T-helper 2 cell (primary cell): Measurements from ENCODE around the gene ZC3H7B.
A peak's percentile ranks its signal among the peaks of the same experiment; 100 is the strongest.

ENCODE experiments used
- DNase-seq, 5 experiments: peaks; one replicate each; pipeline versions ENCODE4 v3.0.0 to v3.0.0-alpha.2; 2012 to 2022

ZC3H7B gene

DNA sequence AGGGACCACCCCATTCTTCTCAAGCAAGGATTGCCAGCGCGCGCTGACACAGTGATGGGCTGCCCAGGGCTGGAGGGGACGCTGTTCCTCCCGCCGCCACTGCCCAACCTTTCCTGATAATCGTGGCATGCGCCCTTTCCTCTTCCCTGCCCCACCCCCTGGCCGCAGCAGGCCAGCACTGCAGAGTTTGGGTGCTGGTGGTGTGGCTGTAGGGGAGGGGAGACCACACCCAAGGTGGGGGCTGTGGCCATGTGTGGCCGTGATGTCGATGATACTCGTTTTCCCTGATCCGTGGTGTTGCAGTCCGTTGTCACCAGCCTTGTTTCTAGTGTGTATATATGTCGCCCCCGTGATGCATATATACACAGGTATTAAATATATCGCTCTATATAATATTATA lies 57.6 kb downstream of the ZC3H7B start:
- no peak for DNase-seq

DNA sequence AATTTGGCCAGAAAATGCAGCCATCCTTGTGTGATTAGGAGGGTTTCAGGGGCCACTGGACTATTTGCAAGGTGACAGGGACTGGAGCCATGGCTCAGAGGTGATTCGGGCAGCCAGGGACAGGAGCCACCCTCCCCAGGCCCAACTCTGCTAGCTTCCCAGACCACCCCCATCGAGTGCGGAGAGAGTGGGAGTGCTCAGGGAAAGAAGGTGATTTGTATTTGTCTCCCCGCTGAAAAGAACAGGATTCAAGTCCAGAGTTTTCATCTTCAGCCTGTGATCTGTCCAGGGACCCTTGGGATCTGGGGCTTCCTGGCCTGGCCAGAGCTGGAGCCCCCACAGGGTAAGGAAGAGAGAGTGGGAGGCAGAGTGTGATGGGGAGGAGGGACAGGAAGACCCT lies 58.1 kb downstream of the ZC3H7B start:
- DNase-seq: no peak

DNA sequence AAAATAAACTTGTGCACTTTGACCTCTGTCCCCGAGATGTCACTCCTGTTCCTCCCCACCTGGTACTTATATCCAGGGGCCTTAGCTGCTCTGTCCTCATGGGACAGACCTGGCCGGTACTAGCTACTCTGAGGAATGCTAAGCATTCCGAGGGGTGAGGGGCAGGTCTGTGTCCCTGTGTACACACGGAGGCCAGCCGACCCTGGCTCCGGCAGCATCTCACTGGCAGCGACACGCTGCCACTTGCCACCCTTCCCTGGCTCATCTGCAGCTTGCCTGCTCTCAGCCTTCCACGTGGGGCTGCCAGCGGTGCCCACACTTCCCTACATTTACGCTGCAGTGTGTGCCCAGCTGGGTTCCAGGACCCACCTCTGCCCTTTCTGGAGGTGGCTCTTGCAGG lies 58.8 kb downstream of the ZC3H7B start:
- no peak for DNase-seq

DNA sequence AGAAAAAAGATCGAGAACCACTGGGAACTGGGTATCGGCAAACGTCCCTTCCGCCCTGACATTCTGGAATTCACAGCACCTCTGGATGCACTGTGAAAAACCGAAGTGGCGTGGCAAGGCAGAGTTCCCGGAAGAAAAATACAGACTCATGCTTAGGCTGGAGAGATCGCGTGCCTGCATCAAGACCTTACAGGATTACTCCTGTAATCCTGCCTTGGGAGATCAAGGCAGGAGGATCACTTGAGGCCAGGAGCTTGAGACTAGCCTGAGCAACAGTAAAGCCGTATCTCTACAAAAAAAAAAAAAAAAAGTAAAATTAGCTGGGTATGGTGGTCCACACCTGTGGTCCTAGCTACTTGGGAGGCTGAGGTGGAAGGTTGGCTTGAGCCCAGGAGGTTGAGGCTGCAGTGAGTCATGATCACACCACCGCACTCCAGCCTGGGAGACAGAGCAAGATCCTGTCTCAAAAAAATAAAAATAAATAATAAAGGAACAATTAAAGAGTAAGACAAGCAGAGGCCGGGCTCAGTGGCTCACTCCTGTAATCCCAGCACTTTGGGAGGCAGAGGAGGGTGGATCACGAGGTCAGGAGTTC lies 60.5 kb downstream of the ZC3H7B start:
- DNase-seq: no peak

DNA sequence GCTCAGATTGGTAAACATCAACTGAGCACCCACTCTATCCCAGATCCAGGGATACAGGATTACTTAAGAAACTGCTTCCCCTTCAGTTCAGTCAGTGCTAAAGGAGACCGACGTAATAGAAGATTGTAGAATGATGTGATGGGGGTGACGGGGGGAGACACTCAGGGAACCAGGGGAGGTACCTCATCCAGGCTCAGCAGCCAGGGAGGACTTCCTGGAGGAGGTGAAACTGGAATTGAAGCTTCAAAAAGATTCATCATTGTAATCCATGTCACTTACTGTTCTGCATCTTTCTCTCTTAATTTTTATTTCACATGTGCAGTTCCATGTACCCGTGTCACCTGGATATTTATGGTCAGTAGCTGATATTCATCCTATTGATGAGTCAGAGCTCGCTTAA lies 61.3 kb downstream of the ZC3H7B start:
- no peak for DNase-seq

DNA sequence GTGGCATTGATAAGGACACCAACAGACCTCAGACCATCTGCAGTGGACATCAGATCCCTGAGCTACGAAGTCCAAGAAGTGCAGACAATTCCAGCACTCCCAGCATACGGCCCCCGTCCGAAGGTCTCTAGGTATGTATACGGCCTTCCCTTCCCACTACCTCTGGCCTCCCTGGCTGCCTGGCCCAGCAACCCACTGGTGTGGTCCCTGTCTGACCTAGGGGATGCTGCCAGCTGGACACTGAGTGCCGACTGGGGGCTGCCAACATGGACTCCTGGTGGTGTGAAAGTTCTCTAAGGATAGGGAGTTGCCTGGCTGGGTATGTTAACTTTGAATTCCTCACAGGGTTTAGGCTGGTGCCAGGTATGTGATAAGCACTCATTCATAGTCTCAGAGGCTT lies 62.9 kb downstream of the ZC3H7B start:
- no peak for DNase-seq

DNA sequence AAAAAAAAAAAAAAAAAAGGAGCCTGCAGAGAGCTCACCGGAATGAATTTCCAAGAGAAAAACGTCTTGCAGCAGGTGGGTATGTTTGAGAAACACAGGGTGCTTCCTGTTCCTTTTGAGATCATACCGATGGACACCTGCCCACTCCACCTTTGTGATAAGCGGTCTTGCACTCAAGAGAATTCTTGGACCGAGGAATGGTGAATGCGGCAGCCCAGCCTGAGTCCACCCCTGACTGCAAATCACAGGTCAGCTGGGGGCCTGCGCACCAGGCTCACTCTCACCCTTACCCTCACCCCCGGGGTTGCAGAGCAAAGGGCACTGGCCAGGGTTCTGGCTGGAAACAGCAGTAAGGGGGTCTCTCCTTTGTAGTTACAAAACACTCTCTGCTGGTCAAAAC lies 63.6 kb downstream of the ZC3H7B start:
- DNase-seq: no peak

DNA sequence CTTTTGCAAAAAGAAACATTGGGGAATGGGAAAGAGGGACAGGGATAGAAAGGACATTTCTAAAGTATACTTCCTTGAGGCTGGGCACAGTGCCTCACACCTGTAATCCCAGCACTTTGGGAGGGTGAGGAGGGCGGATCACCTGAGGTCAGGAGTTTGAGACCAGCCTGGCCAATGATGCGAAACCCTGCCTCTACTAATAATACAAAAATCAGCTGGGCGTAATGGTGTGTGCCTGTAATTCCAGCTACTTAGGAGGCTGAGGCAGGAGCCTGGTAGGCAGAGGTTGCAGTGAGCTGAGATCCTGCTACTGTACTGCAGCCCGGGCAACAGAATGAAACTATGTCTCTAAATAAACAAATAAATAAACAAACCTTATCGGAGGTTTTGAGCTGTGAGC lies 64.1 kb downstream of the ZC3H7B start:
- DNase-seq: no peak

DNA sequence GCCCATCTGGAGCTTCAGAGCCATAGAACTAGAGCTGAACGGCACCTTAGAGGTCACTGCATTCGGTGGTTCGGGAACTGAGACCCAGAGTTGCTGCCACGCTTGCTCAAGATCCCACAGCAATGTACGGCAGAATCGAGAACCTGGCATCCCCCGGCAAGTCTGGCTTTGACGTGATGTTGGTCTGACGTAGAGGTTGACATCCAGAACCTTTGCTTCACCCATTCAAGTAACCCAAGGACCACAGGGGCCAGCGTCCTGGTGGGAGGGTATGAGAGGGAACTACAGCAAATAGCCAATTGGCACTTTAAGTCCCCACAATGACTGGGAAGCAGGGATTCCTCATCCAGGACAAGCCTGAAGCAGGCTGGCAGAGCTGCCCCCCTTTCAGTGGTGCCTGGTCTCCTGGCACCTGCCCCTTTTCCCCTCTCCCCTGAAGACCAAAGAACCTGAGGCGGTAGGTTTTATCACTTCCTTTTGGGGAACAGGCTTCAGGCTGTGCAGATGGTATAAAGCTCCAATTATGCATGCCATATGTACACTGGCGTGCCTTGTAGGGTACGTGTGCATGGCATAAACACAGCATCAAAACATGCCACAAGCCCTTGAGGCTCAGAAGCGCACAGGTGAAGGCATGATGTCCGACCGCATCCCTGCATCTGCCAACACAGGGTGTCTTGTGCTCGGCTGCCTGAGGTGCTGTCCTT lies 65.2 kb downstream of the ZC3H7B start:
- DNase-seq: no peak

DNA sequence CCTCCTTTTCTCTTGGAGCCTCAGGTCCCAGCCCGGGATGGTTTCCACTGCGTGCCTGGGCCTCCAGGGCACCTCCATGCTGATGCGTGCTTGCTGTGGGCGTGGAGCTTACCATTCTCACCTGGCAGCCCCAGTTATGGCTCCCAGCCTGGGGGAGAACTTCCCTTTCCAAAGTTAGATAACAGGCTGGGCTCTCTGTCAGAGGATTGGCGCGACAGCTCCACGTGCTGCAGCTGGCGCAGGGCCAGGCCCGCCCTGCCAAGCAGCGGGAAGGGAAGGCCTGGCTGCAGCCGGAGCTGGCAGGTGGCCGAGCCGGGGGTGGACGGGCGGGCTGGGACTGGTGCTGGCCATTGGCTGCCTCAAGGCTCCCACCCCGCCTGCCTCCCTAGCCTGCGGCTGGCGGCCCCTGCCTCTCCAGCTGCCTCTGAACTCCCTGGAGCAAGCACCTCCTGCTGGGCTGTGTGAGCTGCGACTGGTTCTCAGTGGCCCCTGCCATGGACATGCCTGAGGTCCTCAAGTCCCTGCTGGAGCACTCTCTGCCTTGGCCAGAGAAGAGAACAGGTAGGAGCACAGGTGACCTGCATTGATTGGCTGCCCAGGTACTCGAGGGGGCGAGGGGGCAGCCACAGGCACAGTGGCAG lies 65.8 kb downstream of the ZC3H7B start:
- DNase-seq: peak in 1 of 5 experiments; percentile 10

DNA sequence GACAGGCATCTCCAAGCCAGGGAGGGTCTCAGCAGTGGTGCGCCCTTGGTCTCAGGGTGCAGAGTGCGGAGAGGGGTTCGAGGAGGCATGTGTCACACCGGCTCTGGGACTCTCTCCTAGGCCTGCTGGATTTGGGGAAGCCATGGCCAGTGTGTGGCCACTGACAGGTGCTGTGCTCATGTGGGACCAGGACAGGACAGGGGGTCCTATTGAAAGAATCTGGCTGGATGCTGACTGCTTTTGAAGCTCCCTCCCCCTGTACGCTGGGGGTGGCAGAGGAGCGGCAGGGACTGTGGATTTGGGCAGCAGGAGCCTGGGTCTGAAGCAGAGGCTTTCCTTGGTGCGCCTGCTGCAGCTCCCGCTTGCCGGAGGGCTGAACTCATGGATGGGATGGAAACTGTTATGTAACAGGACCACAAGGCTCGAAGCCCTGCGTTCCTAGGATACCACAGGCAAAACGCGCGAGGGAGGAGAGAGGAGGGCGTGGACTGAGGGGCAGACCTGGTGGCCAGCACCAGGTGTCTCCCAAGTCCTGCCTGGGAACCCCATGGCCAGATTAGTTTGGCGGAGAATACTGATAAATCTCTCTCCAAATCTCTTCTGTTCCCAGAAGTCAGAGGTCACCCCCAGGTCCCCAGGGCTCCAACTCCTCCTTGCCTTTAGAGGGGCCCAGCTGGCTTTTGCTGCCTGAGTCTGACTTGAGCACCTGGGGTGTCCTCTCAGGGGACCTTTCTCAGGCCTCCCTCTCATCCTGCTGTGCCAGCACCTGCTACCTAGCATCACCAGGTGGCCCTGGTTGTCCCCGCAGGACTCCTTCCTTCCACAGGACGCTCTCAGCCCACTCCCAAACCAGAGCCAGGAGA lies 66.6 kb downstream of the ZC3H7B start:
- DNase-seq: no peak

DNA sequence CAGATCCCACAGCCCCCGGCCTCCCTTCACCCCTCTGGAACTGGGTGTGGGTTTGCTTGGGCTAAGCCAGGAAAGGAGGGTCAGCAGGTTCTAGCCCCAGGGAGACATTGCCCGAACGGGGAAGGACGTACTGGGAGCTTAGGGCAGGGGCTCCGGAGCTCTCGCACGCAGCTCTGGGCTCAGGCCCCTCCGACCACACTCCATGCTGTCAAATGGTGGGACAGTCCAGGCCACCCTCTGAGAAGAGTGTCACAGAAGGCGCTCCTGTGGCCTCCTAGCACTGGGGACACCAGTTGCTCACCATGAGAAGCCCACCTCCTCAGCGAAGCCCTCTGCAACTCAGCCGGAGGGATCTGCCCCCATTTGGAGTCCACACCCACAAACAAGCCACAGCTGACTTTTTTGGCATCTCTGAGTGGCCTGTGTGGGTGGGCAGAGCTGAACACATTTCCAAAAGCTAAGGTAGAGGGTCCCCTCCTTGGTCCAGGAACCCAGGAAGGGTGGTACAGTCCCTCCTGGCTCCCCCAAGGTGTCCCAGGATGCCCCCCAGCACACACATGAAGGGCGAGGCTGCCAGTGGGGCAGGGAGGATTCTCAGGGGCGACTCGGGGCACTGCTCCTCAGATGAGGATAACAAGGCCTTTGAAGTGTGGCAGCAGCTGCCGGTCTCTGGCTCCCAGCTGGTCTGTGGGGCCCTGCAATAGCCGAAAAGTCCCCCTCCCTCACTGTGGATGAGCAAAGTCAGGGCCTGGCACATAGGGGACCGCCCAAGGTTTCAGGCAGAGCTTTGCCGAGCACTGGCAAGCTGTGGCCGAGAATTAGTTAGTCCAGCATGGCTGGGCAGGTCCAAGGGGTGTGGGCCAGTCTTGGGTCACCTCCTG lies 67.5 kb downstream of the ZC3H7B start:
- DNase-seq: no peak

DNA sequence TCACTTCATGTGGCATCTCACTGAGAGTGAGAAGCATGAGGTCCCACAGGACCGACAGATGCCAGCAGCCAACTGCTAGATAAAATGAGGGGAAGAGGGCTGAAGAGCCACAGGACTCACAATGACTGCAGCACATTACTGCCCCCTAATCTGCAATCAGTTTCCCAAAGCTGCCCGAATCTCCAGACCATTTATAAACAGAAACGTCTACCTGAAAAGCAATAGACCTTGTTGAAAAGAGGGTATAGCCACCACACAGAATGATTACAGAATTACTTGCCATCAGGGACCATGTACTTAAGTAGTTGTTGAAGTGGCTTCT lies 68.1 kb downstream of the ZC3H7B start:
- DNase-seq: no peak

DNA sequence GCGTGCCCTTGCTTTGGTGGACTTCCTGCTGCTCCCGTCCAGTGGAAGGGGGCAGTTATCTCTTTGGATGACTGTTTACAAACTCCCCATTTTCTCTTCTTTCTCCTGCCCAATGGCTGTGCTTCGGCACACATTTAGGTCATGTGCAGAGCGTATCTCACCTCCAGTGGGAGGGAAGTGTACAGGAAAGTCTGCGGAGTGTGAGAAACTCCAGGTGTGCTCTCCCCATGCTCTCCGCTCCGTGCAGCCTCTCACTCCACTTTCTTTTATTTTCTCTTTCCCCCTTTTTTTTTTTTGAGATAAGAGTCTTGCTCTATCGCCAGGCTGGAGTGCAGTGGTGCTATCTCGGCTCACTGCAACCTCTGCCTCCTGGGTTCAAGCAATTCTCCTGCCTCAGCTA lies 68.5 kb downstream of the ZC3H7B start:
- DNase-seq: no peak

DNA sequence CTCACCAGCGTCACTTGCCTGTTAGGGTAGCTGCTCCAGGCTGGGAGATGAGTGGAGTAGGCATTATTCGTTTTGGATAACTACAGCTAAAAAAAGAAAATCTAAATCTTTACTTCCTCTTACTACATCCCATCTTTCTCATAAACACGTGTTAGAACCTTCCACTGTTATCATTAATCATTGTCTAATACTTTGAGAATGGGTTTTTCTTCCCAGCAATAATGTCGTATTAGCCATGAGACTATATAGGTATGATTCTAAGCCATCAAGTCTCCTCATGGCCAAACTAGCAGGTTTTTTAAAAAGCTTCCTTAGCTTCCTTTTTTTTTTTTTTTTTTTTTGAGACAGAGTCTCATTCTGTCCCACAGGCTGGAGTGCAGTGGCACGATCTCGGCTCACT lies 76.5 kb downstream of the ZC3H7B start:
- DNase-seq: no peak

DNA sequence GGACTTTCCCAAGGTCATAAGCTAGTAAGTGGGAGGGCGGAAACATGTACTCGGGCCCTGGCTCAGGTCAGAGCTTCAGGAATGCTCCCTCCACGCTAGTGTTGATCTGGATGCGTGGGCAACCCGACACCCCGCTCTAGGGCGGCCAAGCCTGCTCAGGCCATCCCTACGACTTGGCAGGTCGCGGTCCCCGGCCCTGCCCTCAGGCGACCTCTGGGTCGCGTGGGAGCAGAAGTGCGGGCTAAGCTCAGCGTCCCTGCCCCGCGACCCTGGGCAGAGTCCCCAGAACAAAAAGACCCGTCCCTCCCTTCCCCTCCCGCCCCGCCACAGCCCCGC lies 79.6 kb downstream of the ZC3H7B start:
- no peak for DNase-seq

DNA sequence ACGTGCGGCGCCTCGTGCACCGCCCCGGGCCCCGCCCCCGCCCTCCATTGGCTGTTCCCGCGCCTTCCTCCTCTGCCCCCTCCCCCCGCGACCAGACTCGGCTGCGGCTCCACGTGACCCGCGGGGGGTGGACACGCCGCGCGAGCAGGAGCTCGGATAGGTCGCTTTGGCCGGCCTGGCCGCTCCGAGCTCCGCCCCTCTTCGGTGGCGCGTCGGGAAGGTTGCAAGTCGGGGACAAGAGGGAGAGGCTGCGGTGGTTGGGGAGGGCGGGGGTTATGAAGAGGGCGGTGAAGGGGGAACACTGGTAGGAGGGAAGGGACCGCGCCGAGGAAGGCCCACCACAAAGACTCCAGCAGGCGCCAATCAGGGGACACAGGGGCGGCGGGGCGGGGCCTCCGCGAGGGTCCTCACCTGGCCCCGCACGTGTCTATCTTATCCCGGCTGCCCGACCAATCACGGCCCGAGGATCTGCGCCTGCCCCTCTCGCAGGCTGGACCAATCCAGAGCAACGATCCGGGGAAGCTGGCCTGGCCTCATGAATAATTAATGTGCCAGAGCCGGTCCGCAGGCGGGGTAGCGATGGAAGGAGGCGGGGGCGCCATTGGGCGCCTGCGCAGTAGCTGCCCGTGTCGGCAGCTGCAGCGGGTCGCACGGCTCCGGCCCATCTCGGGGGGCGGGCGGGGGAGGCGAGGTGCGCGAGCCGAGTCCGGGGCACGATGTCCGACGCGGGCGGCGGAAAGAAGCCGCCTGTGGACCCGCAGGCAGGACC lies 80.2 kb downstream of the ZC3H7B start, which contains the start of gene TEF:
Gene TEF, plus strand, starts transcription at position 614 of the 769 bp plus-strand sequence. Its CDS starts 103 bp downstream, at position 717.
- DNase-seq: peak; percentile 95 to 99 (median 98)

DNA sequence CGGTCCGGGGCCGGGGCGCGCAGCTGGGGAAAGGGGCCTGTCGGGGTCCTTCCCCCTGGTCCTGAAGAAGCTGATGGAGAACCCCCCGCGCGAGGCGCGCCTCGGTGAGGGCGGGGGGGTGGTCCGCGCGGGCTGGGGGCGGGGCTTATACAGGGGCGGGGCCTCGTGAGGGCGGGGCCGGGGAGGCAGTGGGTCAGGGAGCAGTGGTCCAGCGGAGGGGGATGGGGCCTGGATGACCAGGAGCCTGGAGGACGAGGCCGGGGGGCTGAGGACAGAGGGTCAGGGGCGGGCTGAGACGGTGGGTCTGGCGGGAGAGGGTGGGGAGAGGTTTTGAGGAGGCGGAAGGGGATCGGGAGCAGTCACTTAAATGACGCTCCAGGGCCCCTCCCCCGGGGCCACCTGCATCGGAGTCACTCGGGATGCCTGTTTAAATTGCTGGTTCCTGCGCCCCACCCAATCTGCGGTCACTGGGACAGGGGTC lies 80.8 kb downstream of the ZC3H7B start:
- peak; percentile 31 to 80 (median 53) for DNase-seq

DNA sequence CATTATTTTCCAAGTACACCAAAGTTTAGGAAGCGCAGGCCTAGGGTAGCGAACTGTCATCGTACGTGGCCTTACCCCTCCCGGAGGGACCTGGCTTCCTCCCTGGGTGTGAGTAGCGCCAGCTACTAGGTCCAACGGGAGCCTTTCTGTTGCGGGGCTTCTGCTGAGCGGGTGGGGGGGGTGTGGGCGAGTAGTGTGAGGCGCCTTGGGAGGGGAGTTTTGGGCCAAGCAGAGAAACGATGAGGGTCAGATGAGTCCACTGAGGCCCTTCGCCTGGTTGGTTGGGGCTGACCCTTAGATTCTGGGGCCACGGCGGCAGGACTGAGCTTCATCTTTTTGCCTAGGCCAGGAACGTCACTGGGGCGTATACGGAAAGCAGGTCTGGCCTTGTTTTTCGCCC lies 81.3 kb downstream of the ZC3H7B start:
- no peak for DNase-seq

DNA sequence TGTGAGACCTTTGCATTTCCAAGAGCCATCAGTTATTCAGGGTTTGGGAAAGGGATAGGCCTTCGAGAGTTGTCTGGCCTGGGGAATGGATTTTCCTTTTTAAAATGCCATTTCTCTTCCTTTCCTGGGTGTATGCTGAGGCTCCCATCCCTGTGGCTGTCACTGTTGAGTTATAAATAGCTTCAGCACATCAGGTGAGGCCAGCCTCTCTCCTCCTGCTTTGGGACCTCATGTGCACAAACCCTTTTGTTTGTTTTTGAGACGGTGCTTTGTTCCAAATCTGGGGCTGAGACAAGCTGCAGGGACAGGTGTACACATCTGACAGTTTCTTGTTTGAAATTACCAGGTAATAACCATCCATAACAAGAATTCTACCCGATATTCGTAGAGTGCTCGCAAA lies 81.8 kb downstream of the ZC3H7B start:
- DNase-seq: no peak

DNA sequence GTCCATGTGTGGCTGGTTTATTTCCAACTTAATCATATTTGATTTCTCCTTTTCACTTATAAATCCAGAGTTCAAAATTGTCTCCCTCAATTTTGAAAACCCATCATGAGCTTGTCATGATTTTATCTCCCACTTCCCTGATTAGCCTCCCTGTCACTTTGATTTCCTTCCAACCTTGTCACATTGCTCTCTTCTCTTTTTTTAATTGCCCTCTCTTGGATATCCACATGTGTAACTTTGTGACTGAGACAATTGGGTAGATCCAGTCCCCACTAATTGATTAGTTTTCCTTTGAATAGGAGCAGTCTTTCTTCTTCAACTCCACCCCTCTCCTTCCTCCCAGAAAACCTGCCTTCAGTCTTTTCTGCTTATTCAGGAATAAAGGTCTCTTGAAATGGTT lies 82.8 kb downstream of the ZC3H7B start:
- DNase-seq: no peak

DNA sequence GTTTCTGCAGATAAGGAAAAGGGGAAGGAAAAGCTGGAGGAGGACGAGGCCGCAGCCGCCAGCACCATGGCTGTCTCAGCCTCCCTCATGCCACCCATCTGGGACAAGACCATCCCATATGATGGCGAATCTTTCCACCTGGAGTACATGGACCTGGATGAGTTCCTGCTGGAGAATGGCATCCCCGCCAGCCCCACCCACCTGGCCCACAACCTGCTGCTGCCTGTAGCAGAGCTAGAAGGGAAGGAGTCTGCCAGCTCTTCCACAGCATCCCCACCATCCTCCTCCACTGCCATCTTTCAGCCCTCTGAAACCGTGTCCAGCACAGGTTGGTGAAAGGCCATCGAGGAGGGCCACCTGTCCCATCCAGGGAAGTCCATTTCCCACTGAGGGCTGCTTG lies 86.0 kb downstream of the ZC3H7B start:
- no peak for DNase-seq
